Measurements from ENCODE around the gene FARP1. TPM values are rescaled to one million over a fixed set of nuclear protein-coding genes. Genes with fewer than 3 reads are reported as not detected.

Gene FARP1
- total and polyA plus RNA-seq, 2 of the 13 experiments (the other 11 are each of a cell fraction or from before 2014, with no cell fraction given): 70.6 to 126 TPM

DNA sequence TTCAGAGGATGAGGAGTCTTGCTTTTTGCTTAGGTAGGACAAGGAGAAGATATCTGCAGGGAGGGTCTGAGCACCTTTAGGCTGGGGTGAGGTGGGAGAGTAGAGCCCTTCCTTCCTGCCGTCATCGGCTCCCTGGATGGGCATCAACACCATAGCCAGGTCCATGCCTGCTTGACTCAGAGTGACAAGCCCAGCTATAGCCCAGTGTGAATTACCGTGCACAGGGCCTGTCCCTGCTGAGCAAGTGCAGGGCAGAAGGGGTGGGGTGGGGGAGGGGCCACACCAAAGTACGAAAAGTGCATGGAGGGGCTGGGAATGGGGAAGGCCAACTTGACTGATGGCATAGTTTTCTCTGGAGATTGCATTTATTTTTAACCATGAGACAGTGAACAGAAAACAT, 64.5 kb downstream of the FARP1 start:
- no TSS peak for BruUV-seq (replicated peaks)
- no peak overlapping the region for H3K27ac ChIP-seq (ENCODE audit: extremely low read length, insufficient read depth, low read length)
- WGBS (ENCODE audit: low lambda C conversion rate): 93% methylated on average over 4 of the region's 4 CpGs
- FAIRE-seq (no peak), ATAC-seq (peak; percentile 36; the same call in 2 of the 3 replicates), DNase-seq (ENCODE audit: low spot score) (no peak)
- intact Hi-C loops (cut with micrococcal nuclease; ENCODE audit: unreplicated experiment): loop anchor here (10.0 kb wide), 1 partner anchor 637 kb away; no protein-coding TSS in a partner anchor
- H3K79me2 ChIP-seq (ENCODE audit: insufficient read depth, low read length): peaks cover 88% of the 10 kb centered on the region
- peaks cover 8 to 30% of the 10 kb centered on the region in 2 experiments; a peak in 4 of 5 replicates for H3K36me3 ChIP-seq (replicated peaks in 1 of 2; ENCODE audit: control insufficient read depth in 1 of 2, insufficient read depth in 2 of 2, low read length in 2 of 2)
- no peak overlapping the region for H3K9ac ChIP-seq (ENCODE audit: insufficient read depth, low read depth, low read length)
- ChIA-PET POLR2A (no interaction called here), CTCF (ENCODE audit: low intra/inter-chr PET ratio, low total read pairs) (no interaction called here)
- H3K4me3 ChIP-seq (replicated peaks in 1 of 3; ENCODE audit: insufficient read depth in 1 of 3, low read depth in 2 of 3, low read length in 3 of 3): no peak overlapping the region
- TF ChIP-seq TBP (CRISPR knock-in tag; IDR thresholded peaks at IDR 0.05) (no peak), MAF1 (CRISPR knock-in tag; IDR thresholded peaks at IDR 0.05; ENCODE audit: borderline replicate concordance) (no peak), SMARCE1 (IDR thresholded peaks at IDR 0.05; ENCODE audit: borderline replicate concordance) (no peak), SMAD9 (CRISPR knock-in tag; IDR thresholded peaks at IDR 0.05) (no peak), HCFC1 (IDR thresholded peaks at IDR 0.05; ENCODE audit: low read depth, low read length) (no peak), ZNF264 (CRISPR knock-in tag; IDR thresholded peaks at IDR 0.05) (no peak)
- TF ChIP-seq, protein P1, sequence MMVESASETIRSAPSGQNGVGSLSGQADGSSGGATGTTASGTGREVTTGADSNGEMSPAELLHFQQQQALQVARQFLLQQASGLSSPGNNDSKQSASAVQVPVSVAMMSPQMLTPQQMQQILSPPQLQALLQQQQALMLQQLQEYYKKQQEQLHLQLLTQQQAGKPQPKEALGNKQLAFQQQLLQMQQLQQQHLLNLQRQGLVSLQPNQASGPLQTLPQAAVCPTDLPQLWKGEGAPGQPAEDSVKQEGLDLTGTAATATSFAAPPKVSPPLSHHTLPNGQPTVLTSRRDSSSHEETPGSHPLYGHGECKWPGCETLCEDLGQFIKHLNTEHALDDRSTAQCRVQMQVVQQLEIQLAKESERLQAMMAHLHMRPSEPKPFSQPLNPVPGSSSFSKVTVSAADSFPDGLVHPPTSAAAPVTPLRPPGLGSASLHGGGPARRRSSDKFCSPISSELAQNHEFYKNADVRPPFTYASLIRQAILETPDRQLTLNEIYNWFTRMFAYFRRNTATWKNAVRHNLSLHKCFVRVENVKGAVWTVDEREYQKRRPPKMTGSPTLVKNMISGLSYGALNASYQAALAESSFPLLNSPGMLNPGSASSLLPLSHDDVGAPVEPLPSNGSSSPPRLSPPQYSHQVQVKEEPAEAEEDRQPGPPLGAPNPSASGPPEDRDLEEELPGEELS (CRISPR knock-in tag; IDR thresholded peaks at IDR 0.05): no peak
- TF ChIP-seq, protein P2, sequence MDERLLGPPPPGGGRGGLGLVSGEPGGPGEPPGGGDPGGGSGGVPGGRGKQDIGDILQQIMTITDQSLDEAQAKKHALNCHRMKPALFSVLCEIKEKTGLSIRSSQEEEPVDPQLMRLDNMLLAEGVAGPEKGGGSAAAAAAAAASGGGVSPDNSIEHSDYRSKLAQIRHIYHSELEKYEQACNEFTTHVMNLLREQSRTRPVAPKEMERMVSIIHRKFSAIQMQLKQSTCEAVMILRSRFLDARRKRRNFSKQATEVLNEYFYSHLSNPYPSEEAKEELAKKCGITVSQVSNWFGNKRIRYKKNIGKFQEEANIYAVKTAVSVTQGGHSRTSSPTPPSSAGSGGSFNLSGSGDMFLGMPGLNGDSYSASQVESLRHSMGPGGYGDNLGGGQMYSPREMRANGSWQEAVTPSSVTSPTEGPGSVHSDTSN (CRISPR knock-in tag; IDR thresholded peaks at IDR 0.05): no peak
- TF ChIP-seq, protein P3, sequence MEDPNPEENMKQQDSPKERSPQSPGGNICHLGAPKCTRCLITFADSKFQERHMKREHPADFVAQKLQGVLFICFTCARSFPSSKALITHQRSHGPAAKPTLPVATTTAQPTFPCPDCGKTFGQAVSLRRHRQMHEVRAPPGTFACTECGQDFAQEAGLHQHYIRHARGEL (CRISPR knock-in tag; IDR thresholded peaks at IDR 0.05): no peak
- no peak overlapping the region for H3K4me2 ChIP-seq (ENCODE audit: low read depth, low read length)
- peaks cover 40% of the 10 kb centered on the region for H3K4me1 ChIP-seq (ENCODE audit: insufficient read depth, low read length)
- no peak overlapping the region for H2AFZ ChIP-seq (ENCODE audit: low read length)
- in situ Hi-C loops (cut with HindIII; ENCODE audit: extremely low pct_ligation_motif_present, low pct_unique_long_range_greater_than_20kb): no loop called here
- peaks cover 28% of the 10 kb centered on the region; the same call in 1 of the 2 replicates for H3K9me3 ChIP-seq (ENCODE audit: low read length)
- H3K27me3 ChIP-seq (ENCODE audit: control insufficient read depth in 1 of 2, insufficient read depth in 2 of 2, low read length in 2 of 2): no peaks in the 10 kb centered on the region
- peaks cover 42% of the 10 kb centered on the region for H4K20me1 ChIP-seq (ENCODE audit: insufficient read depth, low read length)

All from HepG2 (cell line).